ENCODE data around the gene ABCC1.

ABCC1 gene

GRCh38 chr16:16062023-16062937 lies 112.9 kb downstream of the ABCC1 start:
- DNase-seq, result peak; percentile 48 to 52

GRCh38 chr16:16063683-16064082 lies 114.3 kb downstream of the ABCC1 start:
- peak; percentile 35 to 41 for DNase-seq
- TF ChIP-seq GATA1 (IDR thresholded peaks at IDR 0.05; ENCODE audit: low read depth, low read length), result no peak
- TF ChIP-seq POLR2A (IDR thresholded peaks at IDR 0.05; ENCODE audit: low read length), result no peak

More at GRCh38 chr16:16062023-16062937, 112.9 kb downstream of the ABCC1 start:
- TF ChIP-seq POLR2A (IDR thresholded peaks at IDR 0.05; ENCODE audit: low read length) (no peak), GATA1 (IDR thresholded peaks at IDR 0.05; ENCODE audit: low read depth, low read length) (no peak)

DNA sequence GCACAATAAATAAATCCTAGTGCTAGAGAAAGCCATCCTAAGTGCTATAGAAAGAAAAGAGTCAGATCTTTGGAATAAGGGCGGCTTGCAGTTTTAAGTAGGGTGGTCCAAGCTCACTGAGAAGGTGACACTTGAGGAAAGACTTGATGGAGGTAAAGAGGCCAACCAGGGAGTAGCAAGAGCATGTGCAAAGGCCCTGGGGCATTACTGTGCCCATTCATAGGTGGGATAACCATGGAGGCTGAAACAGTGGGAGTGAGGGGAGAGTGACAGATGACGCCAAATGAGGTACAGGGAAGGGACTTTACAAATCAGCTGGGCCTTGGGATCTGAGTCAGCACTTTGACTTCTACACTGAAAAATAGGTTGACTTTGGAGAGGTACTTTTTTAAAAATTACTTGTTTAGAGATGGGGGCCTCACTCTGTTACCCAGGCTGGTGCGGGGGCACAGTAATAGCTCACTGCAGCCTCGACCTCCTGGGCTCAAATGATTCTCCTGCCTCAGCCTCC lies 115.5 kb downstream of the ABCC1 start:
- DNase-seq, result no peak
- TF ChIP-seq GATA1 (IDR thresholded peaks at IDR 0.05; ENCODE audit: low read depth, low read length) (no peak), POLR2A (IDR thresholded peaks at IDR 0.05; ENCODE audit: low read length) (no peak)

- DNase-seq, result no peak
- TF ChIP-seq POLR2A (IDR thresholded peaks at IDR 0.05; ENCODE audit: low read length) (no peak), GATA1 (IDR thresholded peaks at IDR 0.05; ENCODE audit: low read depth, low read length) (no peak)
These were observed 117.7 kb downstream of the ABCC1 start for GRCh38 chr16:16067127-16067526.

GRCh38 chr16:16071631-16072244 lies 122.3 kb downstream of the ABCC1 start:
- TF ChIP-seq GATA1 (IDR thresholded peaks at IDR 0.05; ENCODE audit: low read depth, low read length), result no peak
- no peak for TF ChIP-seq POLR2A (IDR thresholded peaks at IDR 0.05; ENCODE audit: low read length)
- no peak for DNase-seq

GRCh38 chr16:16073001-16073545 lies 123.7 kb downstream of the ABCC1 start:
- TF ChIP-seq POLR2A (IDR thresholded peaks at IDR 0.05; ENCODE audit: low read length), result no peak
- no peak for TF ChIP-seq GATA1 (IDR thresholded peaks at IDR 0.05; ENCODE audit: low read depth, low read length)
- no peak for DNase-seq

- peak in 1 of 2 experiments; percentile 13 for DNase-seq
These were observed 124.8 kb downstream of the ABCC1 start for GRCh38 chr16:16073891-16074881.

GRCh38 chr16:16075488-16076422 lies 126.3 kb downstream of the ABCC1 start:
- DNase-seq, result no peak
- no peak for TF ChIP-seq GATA1 (IDR thresholded peaks at IDR 0.05; ENCODE audit: low read depth, low read length)
- no peak for TF ChIP-seq POLR2A (IDR thresholded peaks at IDR 0.05; ENCODE audit: low read length)

More at GRCh38 chr16:16073891-16074881, 124.8 kb downstream of the ABCC1 start:
- no peak for TF ChIP-seq GATA1 (IDR thresholded peaks at IDR 0.05; ENCODE audit: low read depth, low read length)
- TF ChIP-seq POLR2A (IDR thresholded peaks at IDR 0.05; ENCODE audit: low read length), result no peak

DNA sequence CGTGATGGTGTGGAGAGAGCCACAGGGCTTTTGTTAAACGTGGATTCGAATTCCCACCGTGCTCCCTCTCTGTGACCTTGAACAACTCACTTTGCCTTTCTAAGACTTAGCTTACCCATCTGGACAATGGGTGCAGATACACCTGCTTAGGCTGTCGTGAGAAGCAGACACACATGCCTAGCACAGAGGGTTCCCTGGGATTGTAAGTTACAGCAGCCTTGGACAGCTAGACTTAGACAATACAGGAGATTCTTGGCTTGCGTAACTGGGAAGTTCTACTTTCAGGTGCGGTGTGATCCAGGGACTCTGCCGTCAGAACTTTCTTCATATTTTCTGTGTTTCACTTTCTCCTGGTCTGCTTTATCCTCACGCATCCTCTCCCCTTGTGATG lies 127.0 kb downstream of the ABCC1 start:
- no peak for TF ChIP-seq POLR2A (IDR thresholded peaks at IDR 0.05; ENCODE audit: low read length)
- no peak for TF ChIP-seq GATA1 (IDR thresholded peaks at IDR 0.05; ENCODE audit: low read depth, low read length)
- no peak for DNase-seq

DNA sequence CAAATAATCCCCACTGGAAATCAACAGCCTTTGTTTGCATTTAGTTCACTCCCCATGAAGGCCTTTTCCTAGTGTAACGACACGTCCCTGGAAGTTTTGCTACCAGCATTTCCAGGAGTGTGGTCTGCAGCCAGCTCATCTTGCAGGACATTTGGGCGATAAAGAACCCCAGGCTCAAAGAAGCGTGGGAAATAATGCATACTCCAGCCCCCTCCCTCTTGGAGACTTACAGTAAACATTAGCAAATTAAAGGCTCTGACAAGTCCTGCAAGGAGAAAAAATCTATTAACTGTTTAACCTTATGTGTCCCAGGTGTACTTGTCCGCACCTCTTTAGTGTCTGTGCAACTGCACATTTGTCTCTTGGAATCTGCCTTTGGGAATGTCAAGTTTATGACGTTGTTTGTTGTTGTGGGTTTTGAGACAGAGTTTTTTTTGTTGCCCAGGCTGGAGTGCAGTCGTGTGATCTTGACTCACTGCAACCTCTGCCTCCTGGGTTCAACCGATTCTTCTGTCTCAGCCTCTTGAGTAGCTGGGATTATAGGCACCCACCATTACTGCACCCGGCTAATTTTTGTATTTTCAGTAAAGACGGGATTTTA lies 131.1 kb downstream of the ABCC1 start:
- no peak for TF ChIP-seq GATA1 (IDR thresholded peaks at IDR 0.05; ENCODE audit: low read depth, low read length)
- TF ChIP-seq POLR2A (IDR thresholded peaks at IDR 0.05; ENCODE audit: low read length), result no peak

DNA sequence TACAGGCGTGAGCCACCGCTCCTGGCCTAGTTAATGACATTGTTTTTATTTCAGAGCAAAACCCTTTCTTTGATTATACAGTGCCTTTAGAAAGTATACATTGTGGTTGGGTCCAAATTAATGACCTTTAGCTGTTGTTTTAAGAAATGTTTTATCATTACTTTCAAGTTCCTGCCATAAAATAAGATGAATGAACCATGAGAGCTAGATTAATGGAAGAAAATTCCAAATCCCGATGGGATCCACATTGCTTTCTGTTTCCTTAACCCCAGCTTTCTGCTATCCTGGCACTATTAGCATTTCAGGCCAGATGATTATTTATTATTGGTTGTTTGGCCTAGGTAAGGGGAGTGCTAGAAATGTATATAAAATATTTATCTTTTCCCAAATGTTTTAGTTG lies 131.7 kb downstream of the ABCC1 start:
- DNase-seq, result no peak
- TF ChIP-seq GATA1 (IDR thresholded peaks at IDR 0.05; ENCODE audit: low read depth, low read length) (no peak), POLR2A (IDR thresholded peaks at IDR 0.05; ENCODE audit: low read length) (no peak)

More for the DNA sequence above, 131.1 kb downstream of the ABCC1 start:
- no peak for DNase-seq

DNA sequence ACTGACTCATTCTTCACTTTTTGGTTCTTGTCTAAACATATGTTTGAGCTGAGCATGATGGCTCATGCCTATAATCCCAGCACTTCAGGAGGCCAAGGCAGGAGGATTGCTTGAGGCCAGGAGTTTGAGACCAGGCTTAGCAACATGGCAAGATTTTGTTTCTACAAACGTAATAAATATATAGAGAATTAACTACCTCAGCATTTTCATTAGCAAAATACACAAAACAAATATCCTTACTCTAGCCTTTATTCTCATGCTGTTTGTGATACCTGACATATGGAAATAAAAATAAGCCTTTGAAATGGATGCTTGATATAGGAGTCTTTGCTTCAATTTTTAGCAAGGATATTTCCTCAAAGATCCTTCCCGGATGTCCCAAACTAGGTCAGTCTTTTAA lies 132.8 kb downstream of the ABCC1 start:
- no peak for DNase-seq
- TF ChIP-seq POLR2A (IDR thresholded peaks at IDR 0.05; ENCODE audit: low read length), result no peak
- TF ChIP-seq GATA1 (IDR thresholded peaks at IDR 0.05; ENCODE audit: low read depth, low read length), result no peak
